ENCODE data around the gene PHYHIPL. TPM values are rescaled to one million over a fixed set of nuclear protein-coding genes. Genes with fewer than 3 reads are reported as not detected.

Gene PHYHIPL
- total RNA-seq, 1 donor from 2014 or later: 1.4 TPM

GRCh38 chr10:59289853-59290252 is 113.4 kb downstream of the PHYHIPL start:
- no peak for DNase-seq (ENCODE audit: low spot score)

GRCh38 chr10:59290448-59290847 is 114.0 kb downstream of the PHYHIPL start:
- no peak for DNase-seq (ENCODE audit: low spot score)

Other genes with a start within 250 kb of the PHYHIPL start
- gene FAM13C, start 185.9 kb downstream of the PHYHIPL start, total RNA-seq (ENCODE audit: insufficient read depth, low replicate concordance): 9.4 TPM